Activated CD4-positive, alpha-beta T cell treated with anti-CD3 and anti-CD28 coated beads, Interleukin-2, Interleukin-4, amounts not matched to agents 100 ng/mL and 50 ng/mL, durations not matched to agents 16 hours and 8 hours (primary cell): ENCODE results near the gene HIBADH.

Source experiments
- DNase-seq: peaks from one replicate; pipeline ENCODE4 v3.0.0-alpha.2; 2020; ENCODE audit warnings: low spot score

HIBADH gene

DNA sequence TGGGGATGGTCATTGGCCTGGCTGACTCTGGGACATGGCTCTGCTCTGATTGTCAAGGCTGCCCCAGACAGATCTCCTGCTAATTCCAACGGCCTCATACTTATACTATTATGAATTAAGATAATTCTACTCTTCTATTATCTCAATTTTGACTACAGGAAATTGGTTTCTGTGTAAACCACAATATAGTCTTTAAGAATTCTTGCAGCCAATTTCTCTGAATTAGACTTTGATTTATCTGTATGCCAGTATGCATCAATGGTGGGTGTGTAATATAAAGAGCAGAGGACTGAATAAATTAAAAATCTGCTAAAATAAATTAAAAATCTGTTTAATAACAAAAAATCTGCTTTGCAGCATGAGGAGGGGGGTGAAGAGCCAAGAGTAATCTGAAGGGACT is 27.0 kb downstream of the HIBADH start:
- DNase-seq, result no peak

- no peak for DNase-seq
Observed at GRCh38 chr7:27634671-27635493, 27.8 kb downstream of the HIBADH start.

DNA sequence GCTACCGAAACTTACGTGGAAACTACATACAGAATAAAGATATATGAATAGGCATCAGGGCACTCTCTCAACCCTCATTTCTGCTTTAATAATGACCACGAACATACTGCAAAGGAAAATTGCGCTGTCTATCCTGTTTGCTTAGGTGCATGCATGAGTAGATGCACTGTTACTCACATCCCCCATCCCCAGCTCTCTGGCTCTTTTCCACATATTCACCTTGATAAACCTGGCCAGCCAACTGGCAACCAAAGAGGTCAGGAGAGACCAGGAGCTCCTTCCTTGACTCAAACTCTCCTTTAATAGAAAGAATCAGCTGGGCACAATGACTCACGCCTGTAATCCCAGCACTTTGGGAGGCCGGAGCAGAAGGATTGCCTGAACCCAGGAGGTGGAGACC is 29.6 kb downstream of the HIBADH start:
- DNase-seq, result no peak

DNA sequence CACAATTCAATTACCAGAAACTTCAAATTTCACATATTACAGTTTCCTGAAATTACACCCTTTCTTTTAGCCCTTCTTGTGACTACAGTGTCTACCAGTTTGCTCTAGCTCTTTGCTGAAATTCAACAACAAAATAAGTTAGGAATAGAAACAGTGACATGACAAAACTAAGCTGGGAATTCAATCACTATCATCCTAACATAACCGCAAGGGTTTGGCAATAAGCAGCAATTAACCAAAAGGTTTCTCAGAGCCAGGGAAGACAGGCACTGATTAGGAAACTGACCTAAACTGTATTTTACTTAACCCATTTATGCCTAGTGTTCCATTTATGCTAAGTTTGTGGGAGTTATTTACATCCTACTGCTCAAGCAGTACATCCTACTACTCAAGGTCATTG is 31.3 kb downstream of the HIBADH start:
- DNase-seq, result no peak

- no peak for DNase-seq
Observed at GRCh38 chr7:27627146-27627545, 35.5 kb downstream of the HIBADH start.

- no peak for DNase-seq
Observed at GRCh38 chr7:27619492-27619891, 43.2 kb downstream of the HIBADH start.

DNA sequence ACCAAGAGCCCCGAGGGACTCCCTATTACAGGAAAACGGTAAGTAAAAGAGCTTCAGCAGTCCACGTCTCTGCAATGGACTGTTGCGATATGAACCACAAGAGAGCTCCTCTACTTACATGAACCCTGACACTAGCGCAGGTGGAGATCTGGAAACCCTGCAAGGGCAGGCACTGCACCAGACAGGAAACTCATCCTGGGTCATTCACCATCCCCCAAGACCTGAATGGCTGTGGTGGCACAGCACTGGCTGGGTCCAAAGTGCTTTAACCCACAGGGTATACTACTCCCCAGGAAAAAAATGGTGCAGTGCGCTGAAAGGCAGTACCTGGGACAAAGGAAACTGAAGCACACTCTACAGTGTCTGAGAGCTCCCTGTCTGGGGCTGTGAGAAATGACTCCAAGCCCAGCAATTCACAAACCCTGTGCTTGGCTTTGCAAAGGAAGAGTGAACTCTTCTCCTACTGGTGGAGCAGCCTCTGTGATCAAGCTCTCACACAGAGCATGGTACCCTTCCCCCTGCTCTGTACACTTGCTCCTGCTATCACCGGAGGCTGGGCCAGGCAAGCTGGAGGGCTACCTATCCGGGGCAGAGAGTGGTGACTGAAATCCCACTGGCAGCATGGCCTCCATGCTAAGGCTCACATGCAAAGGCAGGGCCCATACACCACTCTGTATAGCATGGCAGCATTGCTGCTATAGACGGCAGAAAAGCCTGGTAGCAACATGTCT is 44.9 kb downstream of the HIBADH start:
- no peak for DNase-seq

- DNase-seq, result no peak
Observed at GRCh38 chr7:27616914-27617548, 45.7 kb downstream of the HIBADH start.

GRCh38 chr7:27616186-27616491 is 46.5 kb downstream of the HIBADH start:
- DNase-seq, result no peak

DNA sequence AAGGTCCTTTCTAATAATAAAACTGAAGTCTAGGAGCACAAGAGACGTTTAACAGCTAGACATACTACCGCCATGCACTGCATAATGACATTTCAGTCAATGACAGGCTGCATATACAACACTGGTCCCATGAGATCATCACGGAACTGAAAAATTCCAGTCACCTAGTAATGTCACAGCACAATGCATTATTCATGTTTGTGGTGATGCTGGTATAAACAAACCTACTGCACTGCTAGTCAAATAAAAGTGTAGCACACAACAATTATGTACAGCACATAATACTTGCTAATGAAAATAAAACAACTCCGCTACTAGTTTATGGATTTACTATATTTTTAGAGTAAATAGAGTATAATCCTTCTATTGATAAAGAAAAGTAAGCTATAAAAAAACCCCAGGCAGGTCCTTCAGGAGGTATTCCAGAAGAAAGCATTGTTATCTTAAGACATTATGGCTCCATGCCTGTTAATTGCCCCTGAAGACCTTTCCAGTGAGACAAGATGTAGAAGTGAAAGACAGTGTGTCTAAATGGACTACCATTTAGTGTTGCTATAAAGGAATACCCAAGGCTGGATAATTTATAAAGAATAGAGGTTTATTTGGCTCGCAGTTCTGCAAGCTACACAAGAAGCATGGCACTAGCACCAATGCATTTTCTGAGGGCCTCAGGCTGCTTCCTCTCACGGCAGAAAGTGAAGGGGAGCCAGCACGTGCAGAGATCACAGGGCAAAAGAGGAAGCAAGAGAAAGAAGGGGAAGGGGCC is 47.1 kb downstream of the HIBADH start:
- DNase-seq, result no peak

DNA sequence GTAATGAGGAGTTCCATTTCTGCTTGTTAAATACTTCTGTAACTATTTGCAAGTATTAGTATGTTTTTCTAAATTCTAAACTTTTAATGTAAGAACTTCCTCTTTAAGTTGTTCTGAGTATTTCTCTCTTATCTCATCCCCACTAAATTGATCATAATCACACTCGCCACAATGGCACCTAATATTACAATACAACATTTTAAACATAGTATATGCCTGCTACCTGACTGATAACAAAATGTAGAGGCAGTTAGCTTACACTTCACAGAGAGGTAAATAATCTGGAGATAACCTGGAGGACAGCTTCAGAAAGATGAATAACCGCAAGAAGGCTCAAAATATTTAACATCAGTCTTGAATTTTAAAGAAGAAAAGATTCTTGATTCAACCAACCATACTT is 48.6 kb downstream of the HIBADH start:
- no peak for DNase-seq

DNA sequence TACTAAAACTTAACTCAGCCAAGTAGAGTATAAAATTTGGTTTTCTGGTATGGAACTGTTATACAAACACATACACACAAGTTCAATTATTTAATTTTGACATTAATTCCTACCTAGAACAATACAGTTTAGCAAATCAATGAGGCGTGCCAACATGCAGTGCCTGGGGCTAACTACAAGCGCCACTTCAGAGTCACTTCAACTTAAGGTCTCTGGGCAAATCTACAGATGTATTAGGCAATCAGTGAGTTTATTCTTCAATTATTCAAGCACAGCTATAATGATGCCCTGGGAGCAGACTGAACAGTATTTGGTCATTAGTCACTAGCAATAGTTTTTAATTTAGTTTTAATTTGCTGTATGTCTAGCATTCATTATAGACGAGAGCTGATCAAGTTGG is 51.6 kb downstream of the HIBADH start:
- DNase-seq, result no peak

GRCh38 chr7:27608776-27609495 is 53.7 kb downstream of the HIBADH start:
- no peak for DNase-seq

GRCh38 chr7:27607210-27607606 is 55.5 kb downstream of the HIBADH start:
- DNase-seq, result no peak

- DNase-seq, result no peak
Observed at GRCh38 chr7:27606270-27607209, 56.1 kb downstream of the HIBADH start.

DNA sequence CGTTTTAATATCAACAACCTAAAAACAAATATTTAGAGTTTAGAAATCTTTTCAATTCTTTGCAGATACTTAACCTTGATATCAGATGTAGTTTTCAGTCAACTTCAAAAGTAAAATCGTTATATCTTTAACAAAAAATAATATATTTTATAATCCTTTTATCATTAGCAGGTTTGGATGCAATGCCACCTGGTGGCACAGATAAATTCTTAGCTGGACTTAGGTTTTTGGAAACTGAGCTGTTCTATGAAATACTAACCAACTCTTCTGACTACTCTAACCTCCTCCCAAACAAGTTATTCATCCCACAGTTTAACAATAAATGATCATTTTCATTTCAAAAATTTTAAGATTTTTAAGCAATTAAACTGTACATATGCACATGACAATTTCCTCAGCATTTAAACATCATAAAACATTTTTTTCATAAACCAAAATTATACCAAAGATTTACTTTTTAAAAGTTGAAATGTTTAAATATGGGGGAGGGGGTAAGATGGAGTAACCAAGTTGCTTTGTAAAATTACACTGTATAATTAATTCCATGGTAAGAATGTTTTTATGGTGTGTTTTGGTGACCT is 56.9 kb downstream of the HIBADH start:
- DNase-seq, result no peak

GRCh38 chr7:27605283-27605682 is 57.4 kb downstream of the HIBADH start:
- no peak for DNase-seq

DNA sequence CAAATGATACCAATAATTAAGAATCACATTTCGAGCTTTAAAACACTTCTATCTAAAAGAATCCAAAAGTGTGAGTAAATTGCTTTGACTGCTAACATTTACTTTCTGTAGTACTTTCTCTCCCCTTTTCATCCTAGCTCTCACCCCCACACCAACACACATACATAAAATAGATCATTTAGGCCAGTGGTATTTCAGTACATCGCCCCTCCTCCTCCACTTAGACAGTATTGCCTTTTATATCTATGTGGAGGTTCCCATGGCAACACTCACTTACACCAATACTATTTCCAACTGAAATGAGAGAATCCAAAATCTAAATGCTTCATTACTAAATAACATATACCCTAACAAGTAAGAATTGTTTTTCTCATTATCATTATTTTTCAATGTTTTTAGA is 58.9 kb downstream of the HIBADH start:
- DNase-seq, result no peak

DNA sequence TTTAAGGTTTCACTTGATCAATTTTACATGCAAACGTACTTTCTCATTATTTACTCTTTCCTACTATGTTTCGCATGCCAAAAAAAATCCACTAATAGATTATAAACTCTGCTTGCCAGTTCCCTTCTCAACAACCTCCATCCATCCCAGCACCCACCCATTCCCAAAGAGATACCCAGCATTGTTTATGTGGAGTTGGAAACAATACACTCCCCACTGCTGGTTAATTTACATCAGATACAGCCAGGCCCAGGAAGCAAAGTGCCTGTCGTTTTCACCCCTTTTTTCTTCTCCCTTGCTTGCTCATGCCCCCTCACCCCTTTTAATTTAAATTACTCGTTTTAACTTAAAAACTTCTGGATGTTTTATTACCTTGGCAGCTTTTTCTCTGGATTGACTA is 59.9 kb downstream of the HIBADH start:
- no peak for DNase-seq

DNA sequence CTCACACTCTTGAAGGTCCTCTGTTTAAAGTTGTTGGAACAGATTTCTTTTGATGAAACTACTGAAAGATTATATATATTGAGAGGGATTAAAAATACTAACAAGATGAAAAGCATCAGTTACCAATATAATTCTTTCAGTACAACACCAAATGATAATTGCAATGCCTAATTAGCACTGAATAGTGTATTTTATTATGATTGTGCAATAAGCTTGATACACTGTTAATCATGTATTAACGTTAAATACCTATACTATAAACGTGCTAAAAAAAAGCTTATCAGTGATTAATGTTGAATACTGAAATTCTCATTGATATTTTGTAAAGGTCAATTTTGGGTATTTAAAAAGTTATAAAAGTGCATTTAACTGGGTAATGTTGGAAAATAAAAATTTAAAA is 61.5 kb downstream of the HIBADH start:
- DNase-seq, result no peak
